ENCODE data around the gene XK. TPM values are rescaled to one million over a fixed set of nuclear protein-coding genes. Genes with fewer than 3 reads are reported as not detected.

XK gene
- total and polyA plus RNA-seq, 2 donors (not counting 3 experiments of a cell fraction or from before 2014, with no cell fraction given) = 0.03 to 0.07 TPM

DNA sequence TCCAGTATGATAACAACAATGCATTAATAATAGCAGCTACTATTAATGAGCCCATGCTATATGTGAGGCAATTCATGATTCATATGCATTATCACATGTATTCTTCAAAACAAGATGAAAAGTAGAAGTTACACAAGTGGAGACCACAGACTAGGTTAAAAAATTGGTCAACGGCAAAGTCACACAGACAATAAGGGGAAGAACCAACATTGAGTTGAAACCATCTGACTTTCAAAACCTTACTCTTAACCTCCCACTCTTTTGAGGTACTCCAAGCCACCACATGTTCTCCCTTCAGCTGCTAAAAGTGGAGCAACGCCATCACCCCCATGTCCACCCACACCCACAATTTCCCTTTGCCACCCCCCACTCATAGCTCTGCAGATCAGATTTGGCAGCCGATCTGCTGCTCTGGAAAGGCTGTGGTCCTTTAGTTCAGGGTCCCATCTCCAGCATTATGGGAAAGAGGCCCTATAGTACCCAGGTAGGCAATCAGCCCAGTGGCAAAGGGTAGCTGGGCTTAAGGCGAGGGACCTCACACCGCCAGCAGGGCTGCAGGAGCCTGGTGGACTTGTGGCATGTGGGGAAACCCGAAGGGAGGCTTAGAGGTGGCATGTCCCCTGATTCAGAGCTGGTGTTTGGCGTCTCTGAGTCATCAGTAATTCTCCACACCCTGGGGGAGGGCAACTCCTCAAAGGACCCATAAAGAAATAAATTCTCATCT is 60.8 kb downstream of the XK start:
- Histone ChIP-seq H3K9ac (replicated peaks; ENCODE audit: extremely low read depth, insufficient read depth, low read length) (no peak overlapping the region), H2AFZ (ENCODE audit: low read depth, low read length) (no peak overlapping the region), H3K9me3 (replicated peaks; ENCODE audit: control insufficient read depth, insufficient read depth, low read length) (no peaks in the 10 kb centered on the region), H3K9me1 (replicated peaks; ENCODE audit: control insufficient read depth, extremely low read depth, insufficient read depth, low read length) (no peaks in the 10 kb centered on the region), H4K20me1 (replicated peaks; ENCODE audit: control insufficient read depth, extremely low read depth, insufficient read depth, low read length) (no peaks in the 10 kb centered on the region), H3K4me1 (ENCODE audit: control insufficient read depth, extremely low read depth, insufficient read depth, low read length) (no peaks in the 10 kb centered on the region), H3K36me3 (ENCODE audit: control insufficient read depth in 2 of 2, extremely low read depth in 1 of 2, insufficient read depth in 2 of 2, low read length in 2 of 2) (no peaks in the 10 kb centered on the region), H3K4me2 (ENCODE audit: insufficient read depth, low read length) (no peak overlapping the region), H3K27me3 (ENCODE audit: control insufficient read depth in 2 of 2, insufficient read depth in 2 of 2, low read length in 2 of 2) (no peaks in the 10 kb centered on the region), H3K27ac (ENCODE audit: insufficient read depth, low read depth, low read length) (no peak overlapping the region), H3K79me2 (ENCODE audit: control insufficient read depth, insufficient read depth, low read length) (no peaks in the 10 kb centered on the region), H3K4me3 (replicated peaks in 1 of 3; ENCODE audit: insufficient read depth in 1 of 3, low read depth in 1 of 3, low read length in 3 of 3) (no peak overlapping the region)
- dilution Hi-C loops (cut with MboI; ENCODE audit: extremely low pct_ligation_motif_present, low sequenced_read_pairs) (no loop called here), intact Hi-C loops (cut with micrococcal nuclease) (loop anchor here (5.0 to 10.0 kb wide), 2 partner anchors 158 to 181 kb away; no protein-coding TSS in a partner anchor)
- DNase-seq (ENCODE audit: low read depth, low spot score) = no peak
- no peak for FAIRE-seq
- ChIA-PET CTCF (interaction anchor here (0.8 to 4.2 kb wide), 7 partner anchors 10 to 446 kb away, joined by 3 to 33 read pairs (median 3); no protein-coding TSS in a partner anchor), POLR2A (no interaction called here)
- TF ChIP-seq FOS (IDR thresholded peaks at IDR 0.05; ENCODE audit: borderline replicate concordance, insufficient read depth, low read length) = no peak
- no peak for TF ChIP-seq EZH2 (IDR thresholded peaks at IDR 0.05; ENCODE audit: borderline replicate concordance, low read depth, low read length, severe bottlenecking)
- TF ChIP-seq MYC (IDR thresholded peaks at IDR 0.05; ENCODE audit: low read depth, low read length) = no peak
- TF ChIP-seq GATA2 (IDR thresholded peaks at IDR 0.05; ENCODE audit: insufficient read depth, insufficient read length, low read depth, low read length) = no peak
- BruUV-seq (replicated peaks) = no TSS peak

DNA sequence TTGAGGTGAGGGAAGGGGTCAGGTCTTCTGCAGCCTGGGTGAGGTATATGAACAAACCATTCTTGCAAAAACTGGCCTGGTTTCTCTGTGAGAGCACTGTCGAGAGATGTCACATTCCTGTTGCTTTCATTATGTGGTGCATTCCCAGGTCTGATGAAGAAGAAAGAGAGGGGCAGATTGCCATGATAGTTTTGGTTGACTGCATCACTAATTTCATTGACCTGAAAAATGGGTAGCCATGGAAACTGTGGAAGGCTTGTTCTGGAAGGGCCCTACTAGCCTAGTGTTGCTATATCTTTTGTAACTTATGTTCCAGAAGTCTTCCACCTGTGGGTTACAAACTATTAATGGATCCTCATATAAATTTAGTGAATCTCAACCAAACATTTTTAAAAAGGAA is 61.4 kb downstream of the XK start:
- no peaks in the 10 kb centered on the region for H3K79me2 ChIP-seq (ENCODE audit: control insufficient read depth, insufficient read depth, low read length)
- dilution Hi-C loops (cut with MboI; ENCODE audit: extremely low pct_ligation_motif_present, low sequenced_read_pairs) = no loop called here

More for the DNA sequence above, 61.4 kb downstream of the XK start:
- TF ChIP-seq JUN (IDR thresholded peaks at IDR 0.05; ENCODE audit: borderline replicate concordance, insufficient read depth, insufficient read length, low read depth) (no peak), FOS (IDR thresholded peaks at IDR 0.05; ENCODE audit: borderline replicate concordance, insufficient read depth, low read length) (no peak), MAX (IDR thresholded peaks at IDR 0.05; ENCODE audit: insufficient read depth, insufficient read length) (no peak), POLR2A (IDR thresholded peaks at IDR 0.05; ENCODE audit: low read depth, low read length) (no peak), EZH2 (IDR thresholded peaks at IDR 0.05; ENCODE audit: borderline replicate concordance, low read depth, low read length, severe bottlenecking) (no peak), GATA2 (IDR thresholded peaks at IDR 0.05; ENCODE audit: insufficient read depth, insufficient read length, low read depth, low read length) (no peak), MYC (IDR thresholded peaks at IDR 0.05; ENCODE audit: low read depth, low read length) (no peak), POLR2AphosphoS5 (IDR thresholded peaks at IDR 0.05; ENCODE audit: insufficient read depth, low read depth, low read length) (no peak)
- TF ChIP-seq, protein P1, sequence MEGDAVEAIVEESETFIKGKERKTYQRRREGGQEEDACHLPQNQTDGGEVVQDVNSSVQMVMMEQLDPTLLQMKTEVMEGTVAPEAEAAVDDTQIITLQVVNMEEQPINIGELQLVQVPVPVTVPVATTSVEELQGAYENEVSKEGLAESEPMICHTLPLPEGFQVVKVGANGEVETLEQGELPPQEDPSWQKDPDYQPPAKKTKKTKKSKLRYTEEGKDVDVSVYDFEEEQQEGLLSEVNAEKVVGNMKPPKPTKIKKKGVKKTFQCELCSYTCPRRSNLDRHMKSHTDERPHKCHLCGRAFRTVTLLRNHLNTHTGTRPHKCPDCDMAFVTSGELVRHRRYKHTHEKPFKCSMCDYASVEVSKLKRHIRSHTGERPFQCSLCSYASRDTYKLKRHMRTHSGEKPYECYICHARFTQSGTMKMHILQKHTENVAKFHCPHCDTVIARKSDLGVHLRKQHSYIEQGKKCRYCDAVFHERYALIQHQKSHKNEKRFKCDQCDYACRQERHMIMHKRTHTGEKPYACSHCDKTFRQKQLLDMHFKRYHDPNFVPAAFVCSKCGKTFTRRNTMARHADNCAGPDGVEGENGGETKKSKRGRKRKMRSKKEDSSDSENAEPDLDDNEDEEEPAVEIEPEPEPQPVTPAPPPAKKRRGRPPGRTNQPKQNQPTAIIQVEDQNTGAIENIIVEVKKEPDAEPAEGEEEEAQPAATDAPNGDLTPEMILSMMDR (IDR thresholded peaks at IDR 0.05; ENCODE audit: extremely low read depth in 1 of 2, insufficient read depth in 1 of 2, low read depth in 1 of 2, low read length in 2 of 2) = no peak
- Histone ChIP-seq H3K4me2 (ENCODE audit: insufficient read depth, low read length) (no peak overlapping the region), H2AFZ (ENCODE audit: low read depth, low read length) (no peak overlapping the region), H3K27ac (ENCODE audit: insufficient read depth, low read depth, low read length) (no peak overlapping the region), H3K9ac (replicated peaks; ENCODE audit: extremely low read depth, insufficient read depth, low read length) (no peak overlapping the region), H3K9me3 (replicated peaks; ENCODE audit: control insufficient read depth, insufficient read depth, low read length) (no peaks in the 10 kb centered on the region), H3K4me3 (replicated peaks in 1 of 3; ENCODE audit: insufficient read depth in 1 of 3, low read depth in 1 of 3, low read length in 3 of 3) (no peak overlapping the region), H4K20me1 (replicated peaks; ENCODE audit: control insufficient read depth, extremely low read depth, insufficient read depth, low read length) (no peaks in the 10 kb centered on the region), H3K9me1 (replicated peaks; ENCODE audit: control insufficient read depth, extremely low read depth, insufficient read depth, low read length) (no peaks in the 10 kb centered on the region), H3K36me3 (ENCODE audit: control insufficient read depth in 2 of 2, extremely low read depth in 1 of 2, insufficient read depth in 2 of 2, low read length in 2 of 2) (no peaks in the 10 kb centered on the region), H3K27me3 (ENCODE audit: control insufficient read depth in 2 of 2, insufficient read depth in 2 of 2, low read length in 2 of 2) (no peaks in the 10 kb centered on the region), H3K4me1 (ENCODE audit: control insufficient read depth, extremely low read depth, insufficient read depth, low read length) (no peaks in the 10 kb centered on the region)
- no peak for FAIRE-seq
- DNase-seq (ENCODE audit: low read depth, low spot score) = no peak
- intact Hi-C loops (cut with micrococcal nuclease) = loop anchor here (5.0 to 10.0 kb wide), 2 partner anchors 158 to 180 kb away; no protein-coding TSS in a partner anchor
- CTCF ChIA-PET = interaction anchor here (4.2 kb wide), 1 partner anchor 420 kb away, joined by 29 read pairs; no protein-coding TSS in a partner anchor
- POLR2A ChIA-PET = no interaction called here
- no TSS peak for BruUV-seq (replicated peaks)
